Measurements from ENCODE around the gene FADS3. TPM values are rescaled to one million over a fixed set of nuclear protein-coding genes. Genes with fewer than 3 reads are reported as not detected.
A peak's percentile ranks its signal among the peaks of the same experiment; 100 is the strongest.

FADS3 gene
- total RNA-seq, 1 donor from 2014 or later: 68.5 TPM

- H3K4me3 ChIP-seq: no peak overlapping the region
Observed at GRCh38 chr11:61850687-61851086, 40.7 kb downstream of the FADS3 start.

GRCh38 chr11:61848631-61849030 is 42.7 kb downstream of the FADS3 start:
- no peaks in the 10 kb centered on the region for H3K27me3 ChIP-seq
- TF ChIP-seq, protein P1, sequence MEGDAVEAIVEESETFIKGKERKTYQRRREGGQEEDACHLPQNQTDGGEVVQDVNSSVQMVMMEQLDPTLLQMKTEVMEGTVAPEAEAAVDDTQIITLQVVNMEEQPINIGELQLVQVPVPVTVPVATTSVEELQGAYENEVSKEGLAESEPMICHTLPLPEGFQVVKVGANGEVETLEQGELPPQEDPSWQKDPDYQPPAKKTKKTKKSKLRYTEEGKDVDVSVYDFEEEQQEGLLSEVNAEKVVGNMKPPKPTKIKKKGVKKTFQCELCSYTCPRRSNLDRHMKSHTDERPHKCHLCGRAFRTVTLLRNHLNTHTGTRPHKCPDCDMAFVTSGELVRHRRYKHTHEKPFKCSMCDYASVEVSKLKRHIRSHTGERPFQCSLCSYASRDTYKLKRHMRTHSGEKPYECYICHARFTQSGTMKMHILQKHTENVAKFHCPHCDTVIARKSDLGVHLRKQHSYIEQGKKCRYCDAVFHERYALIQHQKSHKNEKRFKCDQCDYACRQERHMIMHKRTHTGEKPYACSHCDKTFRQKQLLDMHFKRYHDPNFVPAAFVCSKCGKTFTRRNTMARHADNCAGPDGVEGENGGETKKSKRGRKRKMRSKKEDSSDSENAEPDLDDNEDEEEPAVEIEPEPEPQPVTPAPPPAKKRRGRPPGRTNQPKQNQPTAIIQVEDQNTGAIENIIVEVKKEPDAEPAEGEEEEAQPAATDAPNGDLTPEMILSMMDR (IDR thresholded peaks at IDR 0.05): no peak
- intact Hi-C loops (cut with DNase I): no loop called here
- ATAC-seq (no peak), DNase-seq (no peak)
- no peak overlapping the region for H3K27ac ChIP-seq
- no peak overlapping the region for H3K4me3 ChIP-seq
- H3K9me3 ChIP-seq: no peaks in the 10 kb centered on the region
- H3K4me1 ChIP-seq: no peaks in the 10 kb centered on the region
- H3K36me3 ChIP-seq: peaks cover 46% of the 10 kb centered on the region

More at GRCh38 chr11:61850687-61851086, 40.7 kb downstream of the FADS3 start:
- ATAC-seq (no peak), DNase-seq (no peak)
- no peaks in the 10 kb centered on the region for H3K27me3 ChIP-seq
- H3K9me3 ChIP-seq: no peaks in the 10 kb centered on the region
- no peaks in the 10 kb centered on the region for H3K4me1 ChIP-seq
- intact Hi-C loops (cut with DNase I): no loop called here
- H3K36me3 ChIP-seq: peaks cover 39% of the 10 kb centered on the region
- TF ChIP-seq, protein P1 (IDR thresholded peaks at IDR 0.05): no peak
- H3K27ac ChIP-seq: no peak overlapping the region

DNA sequence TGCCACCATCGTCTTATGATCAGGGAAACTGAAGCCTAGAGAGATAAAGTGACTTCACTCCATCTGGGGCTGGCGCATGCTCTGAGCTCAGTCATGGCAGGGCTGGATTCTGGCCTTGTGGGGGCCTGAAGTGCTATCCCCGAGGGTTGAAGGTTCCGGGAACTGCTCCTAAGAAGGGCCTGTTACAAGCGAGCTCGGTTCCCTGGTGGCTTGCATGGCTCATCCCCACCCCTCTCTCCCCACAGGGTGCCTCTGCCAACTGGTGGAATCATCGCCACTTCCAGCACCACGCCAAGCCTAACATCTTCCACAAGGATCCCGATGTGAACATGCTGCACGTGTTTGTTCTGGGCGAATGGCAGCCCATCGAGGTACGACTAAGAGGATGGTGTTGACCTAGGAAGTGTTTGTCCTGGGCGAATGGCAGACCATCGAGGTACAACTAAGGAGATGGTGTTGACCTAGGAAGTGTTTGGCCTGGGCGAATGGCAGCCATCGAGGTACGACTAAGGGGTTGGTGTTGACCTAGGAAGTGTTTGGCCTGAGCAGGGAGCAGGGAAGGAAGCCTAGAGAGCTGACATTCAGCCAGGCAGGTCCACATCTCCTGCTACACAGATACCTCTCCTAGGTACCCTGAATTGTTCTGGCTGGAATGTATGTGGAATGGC is 43.3 kb downstream of the FADS3 start:
- Histone ChIP-seq H3K4me3 (no peak overlapping the region), H3K36me3 (peaks cover 46% of the 10 kb centered on the region), H3K4me1 (no peaks in the 10 kb centered on the region), H3K27me3 (no peaks in the 10 kb centered on the region), H3K27ac (no peak overlapping the region), H3K9me3 (no peaks in the 10 kb centered on the region)
- DNase-seq (no peak), ATAC-seq (peak; percentile 22)
- intact Hi-C loops (cut with DNase I): no loop called here
- TF ChIP-seq, protein P1 (IDR thresholded peaks at IDR 0.05): no peak

DNA sequence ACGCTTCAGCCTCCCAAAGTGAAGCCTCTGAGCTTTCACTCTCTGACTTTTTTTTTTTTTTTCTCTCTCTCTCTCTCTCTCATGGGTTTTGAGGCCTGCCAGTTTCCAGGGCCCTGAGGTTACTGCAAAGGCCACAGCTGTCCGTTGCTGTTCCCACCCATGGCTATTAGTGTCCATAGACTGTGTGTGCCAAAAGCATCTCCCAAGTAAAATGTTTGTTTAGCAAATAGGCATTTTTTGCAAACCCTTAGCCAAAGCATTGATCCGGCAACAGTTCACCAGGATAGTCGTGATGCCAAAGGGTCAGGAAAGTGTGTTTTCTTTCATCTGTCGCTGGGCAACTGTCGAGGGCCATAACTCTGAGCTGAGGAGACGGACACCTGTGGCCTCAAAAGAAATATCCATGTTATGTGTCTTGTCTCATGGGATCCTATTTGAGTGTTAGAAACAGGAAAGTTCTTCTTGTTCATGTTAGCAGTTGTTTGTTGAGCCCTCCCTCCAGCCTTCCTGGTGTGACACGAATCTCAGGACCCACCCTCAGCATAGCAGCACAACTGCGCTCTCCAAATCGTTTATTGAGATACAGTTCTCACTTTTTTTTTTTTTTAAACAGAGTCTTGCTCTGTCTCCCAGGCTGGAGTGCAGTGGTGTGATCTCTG is 44.9 kb downstream of the FADS3 start:
- no peaks in the 10 kb centered on the region for H3K9me3 ChIP-seq
- H3K27ac ChIP-seq: no peak overlapping the region
- ATAC-seq (no peak), DNase-seq (no peak)
- peaks cover 51% of the 10 kb centered on the region for H3K36me3 ChIP-seq
- TF ChIP-seq, protein P1 (IDR thresholded peaks at IDR 0.05): no peak
- H3K4me1 ChIP-seq: no peaks in the 10 kb centered on the region
- intact Hi-C loops (cut with DNase I): no loop called here
- H3K27me3 ChIP-seq: no peaks in the 10 kb centered on the region
- no peak overlapping the region for H3K4me3 ChIP-seq

DNA sequence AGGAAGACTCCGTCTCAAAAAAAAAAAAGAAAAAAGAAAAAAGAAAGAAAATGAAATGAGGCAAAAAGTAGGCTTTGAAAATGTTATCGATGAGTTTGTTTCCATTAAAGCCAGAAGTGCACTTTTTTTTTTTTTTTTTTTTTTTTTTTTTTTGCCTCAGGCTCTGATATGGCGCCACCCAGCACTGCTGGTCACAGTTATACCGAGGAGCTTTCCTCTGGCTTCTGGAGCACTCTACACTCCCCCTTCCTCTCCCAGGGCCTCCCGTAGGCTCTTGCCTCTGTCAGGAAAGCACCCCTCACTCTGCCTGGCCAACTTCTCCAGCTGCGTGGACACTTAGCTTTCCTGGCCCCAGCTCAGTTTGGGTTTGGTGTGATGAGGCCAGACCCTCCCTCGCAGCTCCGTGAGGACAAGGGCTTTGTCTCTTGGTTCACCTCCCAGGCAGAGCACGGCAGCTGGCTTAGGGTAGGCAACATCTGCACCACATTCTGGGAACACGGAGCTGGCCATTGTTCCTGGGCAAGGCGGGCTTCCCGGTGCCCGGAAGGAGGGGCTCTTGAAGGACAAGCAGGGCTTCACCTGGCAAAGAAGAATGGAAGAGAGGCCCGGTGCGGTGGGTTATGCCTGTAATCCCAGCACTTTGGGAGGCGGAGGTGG is 46.3 kb downstream of the FADS3 start:
- Histone ChIP-seq H3K27ac (no peak overlapping the region), H3K36me3 (peaks cover 52% of the 10 kb centered on the region), H3K4me1 (no peaks in the 10 kb centered on the region), H3K4me3 (no peak overlapping the region), H3K27me3 (no peaks in the 10 kb centered on the region), H3K9me3 (no peaks in the 10 kb centered on the region)
- TF ChIP-seq, protein P1 (IDR thresholded peaks at IDR 0.05): no peak
- intact Hi-C loops (cut with DNase I): no loop called here
- no peak for DNase-seq
- no peak for ATAC-seq

Data from upper lobe of right lung (tissue), 1 donor.